Epithelial cell of proximal tubule (primary cell): Measurements from ENCODE around the gene TBC1D22A. TPM values are rescaled to one million over a fixed set of nuclear protein-coding genes. Genes with fewer than 3 reads are reported as not detected.

Experiments
- DNase-seq: peaks from one replicate; pipeline ENCODE4 v3.0.0-alpha.2; 2011; ENCODE audit warnings: low read depth
- H3K4me3 ChIP-seq: 2 replicates; pipeline ENCODE4 v1.5.1; 2011; ENCODE audit warnings: low read depth, mild to moderate bottlenecking, low read length
- CTCF ChIP-seq: conservative IDR thresholded peaks from 2 replicates; pipeline ENCODE4 v1.5.1; 2012; ENCODE audit warnings: low read depth, mild to moderate bottlenecking, low read length
- total RNA-seq: library from RNA; depleted of rRNA; stranded (reverse); fragments of >200 nt; gene quantifications from 2 replicates; pipeline ENCODE4 v1.2.3, GENCODE V29; 2015

TBC1D22A gene
- total RNA-seq, 1 donor from 2014 or later = 22.7 TPM

GRCh38 chr22:46806794-46807193 is 44.3 kb downstream of the TBC1D22A start:
- no peak for DNase-seq
- no peak for TF ChIP-seq CTCF
- H3K4me3 ChIP-seq = no peak overlapping the region

GRCh38 chr22:46807458-46807857 is 45.0 kb downstream of the TBC1D22A start:
- no peak for DNase-seq
- no peak overlapping the region for H3K4me3 ChIP-seq
- TF ChIP-seq CTCF = no peak

GRCh38 chr22:46809153-46809885 is 46.9 kb downstream of the TBC1D22A start:
- no peak overlapping the region for H3K4me3 ChIP-seq
- no peak for DNase-seq
- TF ChIP-seq CTCF = no peak

GRCh38 chr22:46810856-46811786 is 48.7 kb downstream of the TBC1D22A start:
- no peak for DNase-seq
- no peak for TF ChIP-seq CTCF
- H3K4me3 ChIP-seq = no peak overlapping the region

- no peak for TF ChIP-seq CTCF
- no peak for DNase-seq
Observed at GRCh38 chr22:46812034-46812605, 49.7 kb downstream of the TBC1D22A start.

GRCh38 chr22:46812788-46813187 is 50.3 kb downstream of the TBC1D22A start:
- TF ChIP-seq CTCF = no peak

More at GRCh38 chr22:46812034-46812605, 49.7 kb downstream of the TBC1D22A start:
- H3K4me3 ChIP-seq = no peak overlapping the region

More at GRCh38 chr22:46812788-46813187, 50.3 kb downstream of the TBC1D22A start:
- H3K4me3 ChIP-seq = no peak overlapping the region
- DNase-seq = no peak
